Adrenal gland (tissue), 5 donors: Measurements from ENCODE around the gene RALGAPA2.

Source experiments
- POLR2A ChIP-seq, 2 donors: fragments of 450-650 bp; IDR thresholded peaks; one replicate each; pipeline ENCODE4 v1.6.1; 2017; ENCODE audit warnings: antibody characterized with exemption in 2 of 2, mild to moderate bottlenecking in 2 of 2, moderate library complexity in 1 of 2
- TF ChIP-seq, protein P1 (sequence below), 6 experiments: fragments of 450-650 bp in 4 of 6; fragments of 200-600 bp in 2 of 6; sonication (generic) in 1 of 6; IDR thresholded peaks; 1 replicate in 5 of 6; 2 replicates in 1 of 6; pipeline versions ENCODE4 v1.5.1 to v1.8.0; 2016 to 2021; ENCODE audit warnings: antibody characterized with exemption in 6 of 6, mild to moderate bottlenecking in 2 of 6, moderate library complexity in 1 of 6
- donor health status: DM: no; HTN: no; CAD: no.

GRCh38 chr20:20614391-20614790 is 98.1 kb downstream of the RALGAPA2 start:
- TF ChIP-seq, protein P1, sequence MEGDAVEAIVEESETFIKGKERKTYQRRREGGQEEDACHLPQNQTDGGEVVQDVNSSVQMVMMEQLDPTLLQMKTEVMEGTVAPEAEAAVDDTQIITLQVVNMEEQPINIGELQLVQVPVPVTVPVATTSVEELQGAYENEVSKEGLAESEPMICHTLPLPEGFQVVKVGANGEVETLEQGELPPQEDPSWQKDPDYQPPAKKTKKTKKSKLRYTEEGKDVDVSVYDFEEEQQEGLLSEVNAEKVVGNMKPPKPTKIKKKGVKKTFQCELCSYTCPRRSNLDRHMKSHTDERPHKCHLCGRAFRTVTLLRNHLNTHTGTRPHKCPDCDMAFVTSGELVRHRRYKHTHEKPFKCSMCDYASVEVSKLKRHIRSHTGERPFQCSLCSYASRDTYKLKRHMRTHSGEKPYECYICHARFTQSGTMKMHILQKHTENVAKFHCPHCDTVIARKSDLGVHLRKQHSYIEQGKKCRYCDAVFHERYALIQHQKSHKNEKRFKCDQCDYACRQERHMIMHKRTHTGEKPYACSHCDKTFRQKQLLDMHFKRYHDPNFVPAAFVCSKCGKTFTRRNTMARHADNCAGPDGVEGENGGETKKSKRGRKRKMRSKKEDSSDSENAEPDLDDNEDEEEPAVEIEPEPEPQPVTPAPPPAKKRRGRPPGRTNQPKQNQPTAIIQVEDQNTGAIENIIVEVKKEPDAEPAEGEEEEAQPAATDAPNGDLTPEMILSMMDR (IDR thresholded peaks at IDR 0.05), result no peak
- no peak for TF ChIP-seq POLR2A (IDR thresholded peaks at IDR 0.05)
